SK-N-SH (cell line): ENCODE data around the gene FBXO47.

Experiments
- GABPA ChIP-seq: IDR thresholded peaks from 2 replicates; pipeline ENCODE4 v1.4.0; 2012; ENCODE audit warnings: low read depth, mild to moderate bottlenecking
- NFIC ChIP-seq: IDR thresholded peaks from 2 replicates; pipeline ENCODE4 v1.4.0; 2012; ENCODE audit warnings: borderline replicate concordance
- RFX5 ChIP-seq: IDR thresholded peaks from 2 replicates; pipeline ENCODE4 v1.6.1; 2012; ENCODE audit warnings: mild to moderate bottlenecking, improper control_type of control experiment, low read length
- YY1 ChIP-seq: IDR thresholded peaks from 2 replicates; pipeline ENCODE4 v1.4.0; 2012; ENCODE audit warnings: low read depth, mild to moderate bottlenecking
- TF ChIP-seq, protein P1 (sequence below): fragments of 200-600 bp; sonication (generic); IDR thresholded peaks from 2 replicates; pipeline ENCODE4 v1.6.1; 2017; ENCODE audit warnings: antibody characterized with exemption, mild to moderate bottlenecking, moderate library complexity

DNA sequence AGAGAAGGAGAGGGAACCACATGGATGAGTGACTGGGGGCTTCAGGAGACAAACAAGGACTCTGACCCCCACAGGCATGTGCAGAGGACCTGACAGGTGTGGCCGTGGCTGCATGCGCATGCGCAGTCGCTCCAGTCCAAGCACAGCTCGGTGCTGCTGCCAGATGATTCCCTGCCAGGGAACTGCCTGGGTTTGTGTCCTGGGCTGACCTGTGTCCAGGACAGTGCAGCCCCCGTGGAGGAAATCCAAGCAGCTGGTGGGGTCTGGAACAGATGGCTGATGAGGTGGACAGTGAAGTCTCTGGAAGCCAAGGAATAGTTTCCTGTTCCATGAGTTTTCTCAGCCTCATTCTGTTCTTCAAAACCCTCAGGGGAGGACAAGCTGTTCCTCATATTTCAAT is 70.0 kb downstream of the FBXO47 start:
- TF ChIP-seq, protein P1, sequence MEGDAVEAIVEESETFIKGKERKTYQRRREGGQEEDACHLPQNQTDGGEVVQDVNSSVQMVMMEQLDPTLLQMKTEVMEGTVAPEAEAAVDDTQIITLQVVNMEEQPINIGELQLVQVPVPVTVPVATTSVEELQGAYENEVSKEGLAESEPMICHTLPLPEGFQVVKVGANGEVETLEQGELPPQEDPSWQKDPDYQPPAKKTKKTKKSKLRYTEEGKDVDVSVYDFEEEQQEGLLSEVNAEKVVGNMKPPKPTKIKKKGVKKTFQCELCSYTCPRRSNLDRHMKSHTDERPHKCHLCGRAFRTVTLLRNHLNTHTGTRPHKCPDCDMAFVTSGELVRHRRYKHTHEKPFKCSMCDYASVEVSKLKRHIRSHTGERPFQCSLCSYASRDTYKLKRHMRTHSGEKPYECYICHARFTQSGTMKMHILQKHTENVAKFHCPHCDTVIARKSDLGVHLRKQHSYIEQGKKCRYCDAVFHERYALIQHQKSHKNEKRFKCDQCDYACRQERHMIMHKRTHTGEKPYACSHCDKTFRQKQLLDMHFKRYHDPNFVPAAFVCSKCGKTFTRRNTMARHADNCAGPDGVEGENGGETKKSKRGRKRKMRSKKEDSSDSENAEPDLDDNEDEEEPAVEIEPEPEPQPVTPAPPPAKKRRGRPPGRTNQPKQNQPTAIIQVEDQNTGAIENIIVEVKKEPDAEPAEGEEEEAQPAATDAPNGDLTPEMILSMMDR: no peak
- TF ChIP-seq NFIC (no peak), RFX5 (no peak), GABPA (no peak), YY1 (no peak)
